ENCODE data around the gene LSM3.

Gene LSM3

DNA sequence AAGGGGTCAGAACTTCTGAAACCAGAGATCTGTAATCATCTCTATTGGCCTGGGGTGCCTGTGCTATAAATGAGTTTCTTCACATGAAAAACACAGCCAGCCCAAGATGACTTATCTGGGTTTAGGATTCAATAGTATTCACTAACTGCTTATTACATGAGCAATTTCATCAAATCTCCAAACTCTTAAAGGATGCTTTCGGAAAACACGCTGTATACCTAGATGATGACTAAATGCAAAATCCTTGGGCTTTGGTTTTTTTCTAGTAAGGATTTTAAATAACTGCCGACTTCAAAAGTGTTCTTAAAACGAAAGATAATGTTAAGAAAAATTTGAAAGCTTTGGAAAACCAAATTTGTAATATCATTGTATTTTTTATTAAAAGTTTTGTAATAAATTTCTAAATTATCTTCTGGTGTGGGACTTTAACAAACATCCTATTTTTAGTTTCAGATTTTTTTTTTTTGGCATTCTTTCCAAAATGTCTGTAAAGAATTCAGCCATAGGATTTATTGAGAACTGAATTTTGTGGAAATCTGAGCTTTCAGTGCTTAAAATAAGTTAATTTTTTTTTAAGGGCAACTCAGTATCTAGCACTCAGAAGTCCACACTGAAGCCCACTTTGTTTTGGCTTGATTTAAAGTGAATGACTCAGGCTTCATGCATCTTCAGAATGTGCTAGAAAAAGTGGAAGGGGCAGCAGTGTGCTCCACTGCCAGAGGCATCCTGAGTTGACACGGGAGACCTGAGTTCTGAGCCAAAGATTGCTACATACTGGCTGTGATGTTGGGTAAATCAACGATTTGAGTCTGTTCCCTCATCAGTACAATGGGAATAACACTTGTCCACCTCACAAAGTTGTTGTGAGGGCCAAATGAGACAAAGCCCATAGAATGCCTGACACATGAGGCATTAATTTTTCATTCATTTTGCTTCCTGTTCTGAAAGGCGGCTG is 35.1 kb upstream of the LSM3 start:
- no peak for DNase-seq

GRCh38 chr3:14144423-14145075 is 34.1 kb upstream of the LSM3 start:
- DNase-seq, result peak; percentile 82

DNA sequence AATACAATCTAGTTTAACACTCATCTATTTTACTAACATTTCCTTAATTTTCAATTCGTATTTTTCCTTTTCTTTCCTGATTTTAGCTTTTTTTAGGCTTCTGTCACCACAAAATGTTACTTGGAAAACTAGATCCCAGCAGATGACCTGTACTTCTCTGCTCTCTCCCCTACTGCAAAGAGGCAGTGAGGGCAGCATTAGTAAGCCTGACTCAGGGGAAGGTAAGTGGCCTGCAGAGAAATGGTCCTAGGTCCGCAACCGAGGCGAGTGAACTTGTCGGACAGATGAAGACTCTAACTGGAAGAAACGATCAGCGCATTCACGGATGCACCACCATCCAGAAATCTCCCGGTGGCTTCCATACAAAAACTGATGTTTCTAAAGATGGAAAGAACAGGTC is 33.4 kb upstream of the LSM3 start:
- no peak for DNase-seq

DNA sequence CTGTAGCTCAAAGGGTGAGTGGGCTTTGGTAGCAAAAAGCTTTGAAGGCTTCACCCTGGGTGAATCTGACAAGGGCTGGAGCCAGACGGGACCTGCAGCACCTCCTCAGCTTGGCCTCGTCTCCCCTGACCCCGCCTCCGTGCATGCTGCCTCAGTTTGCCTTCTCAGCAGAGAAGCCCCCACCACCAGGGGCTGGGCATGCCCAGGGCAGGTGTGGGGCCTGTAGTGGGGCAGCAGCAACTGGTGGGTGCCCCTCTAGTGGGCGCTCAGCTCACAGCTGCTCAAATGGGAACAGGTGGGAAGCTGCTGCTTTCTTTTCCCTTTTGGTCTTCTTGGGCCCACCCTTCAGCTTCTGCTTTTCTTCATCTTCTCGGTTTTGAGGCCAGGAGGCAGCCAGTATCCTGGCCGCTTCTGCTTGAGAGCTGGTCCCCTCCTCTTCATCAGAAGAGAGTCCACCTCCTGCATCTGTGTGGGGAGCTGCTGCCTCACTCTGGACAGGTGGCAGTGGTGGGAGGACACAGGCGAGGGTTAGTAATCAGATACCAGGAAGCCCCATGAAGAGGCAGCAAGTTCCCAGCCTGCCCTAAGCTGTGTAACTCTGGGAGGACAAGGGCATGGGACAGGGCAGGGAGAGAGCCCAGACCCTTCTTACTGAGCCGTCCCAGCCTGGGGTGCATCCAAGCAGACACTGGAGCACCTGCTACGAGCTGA is 32.8 kb upstream of the LSM3 start:
- DNase-seq, result no peak

GRCh38 chr3:14146381-14147065 is 32.1 kb upstream of the LSM3 start:
- no peak for DNase-seq

- DNase-seq, result no peak
Observed at GRCh38 chr3:14147066-14147435, 31.6 kb upstream of the LSM3 start.

DNA sequence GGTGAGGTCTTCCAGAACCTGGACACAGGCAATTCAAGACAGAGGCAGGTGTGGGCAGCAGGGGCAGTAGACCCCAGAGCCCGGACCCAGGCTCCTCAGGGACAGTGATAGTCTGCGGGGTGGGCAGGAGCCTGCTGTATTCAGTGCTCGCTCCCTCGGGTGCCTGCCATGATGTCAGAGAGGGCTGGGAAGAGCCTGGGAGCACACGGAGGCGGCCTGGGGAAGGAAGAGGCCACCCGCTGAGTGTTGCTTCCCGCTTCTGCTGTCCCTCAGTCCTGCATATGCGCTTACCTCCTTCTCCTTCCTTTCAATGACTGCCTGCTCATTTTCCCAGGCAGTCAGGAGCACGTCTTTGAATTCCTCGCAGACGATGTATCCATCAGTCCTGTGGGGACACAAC is 31.0 kb upstream of the LSM3 start:
- no peak for DNase-seq

- no peak for DNase-seq
Observed at GRCh38 chr3:14148041-14148985, 30.3 kb upstream of the LSM3 start.

GRCh38 chr3:14150078-14150477 is 28.5 kb upstream of the LSM3 start:
- DNase-seq, result no peak

DNA sequence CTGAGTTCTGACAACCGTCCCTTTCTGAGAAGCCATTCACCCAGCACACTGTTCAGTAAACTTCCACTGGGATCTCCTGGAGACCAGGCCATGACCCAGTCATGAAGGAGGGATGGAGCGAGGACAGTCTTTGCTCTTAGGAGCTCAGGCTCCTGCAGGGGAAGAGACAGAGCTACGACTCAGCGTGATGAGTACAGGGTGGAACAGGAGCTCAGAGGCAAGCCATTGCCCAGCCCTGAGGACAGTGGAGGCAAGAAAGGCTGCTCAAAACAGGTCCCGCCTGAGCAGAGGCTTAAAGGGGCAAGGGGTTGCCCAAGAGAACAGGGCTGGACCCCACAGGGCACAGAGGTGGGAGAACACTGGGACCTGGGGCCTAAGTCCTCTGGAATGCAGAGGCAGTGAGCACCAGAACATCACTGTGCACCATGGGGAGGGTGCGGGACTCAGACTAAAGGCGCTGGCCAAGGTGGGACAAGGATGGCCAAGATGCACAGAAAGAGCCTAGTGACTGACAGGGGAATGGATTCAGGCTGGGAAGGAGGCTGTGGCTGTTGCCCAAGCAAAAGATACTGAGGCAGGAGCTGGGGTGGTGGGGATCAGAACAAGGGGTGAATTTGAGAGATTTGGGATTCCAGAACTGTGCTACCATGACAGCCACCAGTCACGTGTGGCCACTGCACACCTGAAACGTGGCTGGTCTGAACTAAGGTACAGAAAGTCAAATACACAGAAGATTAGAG is 28.0 kb upstream of the LSM3 start:
- DNase-seq, result no peak

DNA sequence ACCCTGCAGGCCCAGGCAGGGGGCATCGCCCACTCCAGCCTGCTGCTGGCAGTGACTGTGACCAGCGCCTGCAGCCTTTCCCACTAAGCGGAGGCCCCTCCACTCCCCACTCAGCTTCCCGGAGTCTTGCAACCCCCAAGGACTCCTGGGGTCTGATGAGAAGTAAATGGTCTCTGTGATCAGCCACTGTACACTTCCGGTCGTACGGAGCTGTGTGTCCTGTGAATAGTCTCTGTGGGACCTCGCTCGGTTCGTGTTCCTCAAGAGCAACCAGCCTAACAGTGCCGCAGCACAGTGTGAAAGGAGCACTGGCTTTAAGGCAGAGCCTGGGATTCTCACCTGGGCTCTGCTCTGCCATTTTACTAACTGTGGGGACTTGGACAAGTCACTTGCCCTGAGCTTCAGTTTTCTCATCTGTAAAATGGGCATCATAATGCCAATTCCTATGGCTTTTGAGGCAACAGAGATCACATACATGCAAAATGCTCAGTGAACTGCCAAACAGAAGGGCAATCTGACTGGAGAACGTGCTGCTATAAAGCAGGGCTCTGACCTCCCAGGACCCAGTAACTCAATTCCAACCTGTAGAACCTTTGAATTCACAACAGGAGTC is 27.0 kb upstream of the LSM3 start:
- no peak for DNase-seq

DNA sequence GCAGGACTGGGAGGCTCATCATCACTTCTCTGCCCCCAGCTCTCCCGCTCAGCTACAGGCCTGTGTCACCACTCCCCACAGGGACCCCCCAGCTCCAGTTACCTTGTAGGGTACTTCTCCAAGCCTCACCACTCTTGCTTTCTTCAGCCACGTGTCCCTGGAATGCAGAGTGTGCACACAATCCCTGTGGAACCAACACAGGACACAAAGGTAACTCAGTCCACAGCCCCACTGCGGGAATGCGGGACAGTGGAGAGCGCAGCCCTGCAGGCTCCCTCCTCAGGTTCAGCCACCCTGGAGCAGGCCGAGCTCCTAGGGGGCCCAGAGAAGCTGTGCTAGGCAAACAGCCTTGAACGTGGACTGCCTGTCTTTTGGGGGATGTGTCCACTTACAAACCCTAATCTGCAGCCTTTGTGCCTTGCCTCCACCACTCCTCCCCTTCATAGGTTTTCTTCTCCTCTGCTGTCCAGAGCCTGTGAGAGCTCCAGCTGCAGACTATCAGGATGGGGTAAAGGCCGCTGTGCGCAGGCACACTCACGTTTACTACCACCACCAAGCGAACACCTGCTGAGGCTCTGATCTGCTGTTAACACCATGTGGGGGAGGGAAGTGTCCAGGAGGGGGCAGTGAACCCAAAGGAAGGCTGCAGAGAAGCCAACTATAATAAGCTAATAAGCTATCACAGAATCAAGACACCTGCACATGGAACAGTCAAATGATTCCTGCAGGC is 26.2 kb upstream of the LSM3 start:
- DNase-seq, result no peak

GRCh38 chr3:14152963-14153355 is 25.7 kb upstream of the LSM3 start:
- DNase-seq, result no peak

DNA sequence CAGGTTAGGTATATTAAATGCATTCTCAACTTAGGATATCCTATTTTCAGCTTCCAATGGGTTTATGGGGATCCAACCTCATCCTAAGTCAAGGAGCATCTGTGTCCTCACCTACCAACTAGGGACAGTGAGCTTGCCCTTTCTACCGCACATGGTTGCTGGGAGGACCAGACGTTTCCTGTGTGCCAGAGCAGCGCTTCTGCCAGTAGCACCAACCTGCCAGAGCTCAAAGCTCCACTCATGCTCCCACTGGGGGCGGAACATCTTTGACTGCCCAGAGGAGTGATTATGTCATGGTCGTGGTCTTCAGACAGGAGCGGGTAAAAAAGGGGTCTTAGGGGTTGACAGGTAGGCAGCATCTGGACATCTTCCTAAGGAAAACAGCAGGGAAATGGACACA is 25.0 kb upstream of the LSM3 start:
- DNase-seq, result no peak

DNA sequence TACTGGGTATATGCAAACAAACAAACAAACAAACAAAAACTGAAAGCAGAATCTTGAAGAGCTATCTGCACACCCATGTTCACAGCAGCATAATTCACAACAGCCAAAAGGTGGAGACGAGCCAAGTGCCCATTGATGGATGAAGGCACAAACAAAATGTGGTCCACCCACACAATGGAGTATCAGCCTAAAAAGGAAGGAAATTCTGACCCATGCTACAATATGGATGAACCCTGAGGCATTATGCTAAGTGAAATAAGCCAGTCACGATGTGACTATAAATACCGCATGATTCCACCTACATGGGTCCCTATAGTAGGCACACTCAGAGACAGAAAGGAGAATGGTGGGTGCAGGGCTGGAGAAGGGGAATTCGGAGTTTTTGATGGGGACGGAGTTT is 24.3 kb upstream of the LSM3 start:
- no peak for DNase-seq

- DNase-seq, result no peak
Observed at GRCh38 chr3:14154895-14155440, 23.6 kb upstream of the LSM3 start.

DNA sequence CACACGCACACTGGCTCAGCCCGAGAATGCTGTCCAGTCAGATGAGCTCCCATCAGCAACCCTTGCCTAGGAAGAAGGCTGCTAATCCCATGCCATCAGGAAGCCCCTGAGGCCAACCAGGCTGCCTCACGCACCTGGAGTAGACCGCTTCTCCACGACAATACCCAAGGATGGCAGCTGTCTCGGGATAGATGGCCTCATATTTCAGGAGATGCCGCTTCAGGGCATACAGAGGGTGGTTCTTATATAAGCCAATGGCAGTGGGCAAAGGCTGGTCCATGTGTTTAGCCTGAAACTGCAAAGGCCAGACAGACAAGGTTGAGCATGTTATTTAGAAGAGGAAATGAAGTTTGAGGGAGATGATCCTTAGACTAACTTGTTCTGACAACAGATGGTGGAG is 22.4 kb upstream of the LSM3 start:
- no peak for DNase-seq

DNA sequence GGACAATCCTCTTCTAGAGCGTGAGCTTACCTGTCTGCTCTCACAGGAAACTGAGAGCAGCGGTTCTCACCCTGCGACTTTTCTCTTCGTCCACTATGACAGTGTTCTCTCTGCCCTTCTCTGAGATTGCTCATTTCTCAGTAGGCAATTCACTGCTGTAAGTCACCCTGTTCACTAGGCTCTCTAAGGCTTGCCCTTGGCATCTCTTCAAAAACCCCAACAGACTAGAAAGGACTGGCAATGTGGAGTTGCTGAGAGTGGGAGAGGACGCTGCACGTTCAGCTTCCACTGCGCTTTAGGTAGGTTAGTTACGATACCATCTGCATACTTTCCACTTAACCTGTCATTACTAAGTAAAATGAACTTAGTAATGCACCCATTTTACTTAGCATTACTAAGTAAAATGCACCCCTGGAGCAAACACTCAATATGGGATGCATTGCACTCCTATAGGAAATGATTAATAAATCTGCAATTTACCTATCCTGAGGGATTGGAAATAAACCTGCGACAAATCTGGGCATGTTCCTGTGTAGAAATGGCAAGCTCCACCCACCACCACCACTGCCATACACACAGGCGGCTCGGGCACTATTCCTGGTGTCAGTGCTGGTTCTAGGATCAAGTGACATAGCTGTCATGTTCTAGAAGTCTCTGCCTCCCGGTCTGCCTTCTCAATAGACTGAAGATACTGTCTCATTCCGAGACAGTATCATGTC is 21.6 kb upstream of the LSM3 start:
- DNase-seq, result no peak

DNA sequence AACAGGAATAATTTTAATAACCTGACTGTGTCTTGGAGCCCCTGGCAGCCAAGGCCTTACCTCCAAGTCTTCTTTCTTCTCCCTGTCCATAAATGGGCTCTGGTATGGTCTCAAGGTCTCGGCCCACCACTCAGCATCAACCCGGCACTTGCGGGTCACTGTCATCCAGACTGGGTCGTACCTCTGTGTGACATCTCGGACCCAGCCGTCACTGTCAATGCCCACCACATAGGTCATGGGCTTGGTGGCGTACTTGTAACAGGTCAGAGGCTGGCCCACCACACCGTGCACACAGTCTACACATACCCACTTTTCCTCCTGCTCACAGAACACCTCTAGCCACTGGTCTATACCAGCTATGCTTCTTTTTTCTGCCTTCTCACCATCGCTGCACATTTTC is 20.7 kb upstream of the LSM3 start:
- no peak for DNase-seq

All from NCI-H510A (cell line).